Astrocyte (in vitro differentiated cells and primary cell): ENCODE measurements around the gene HSPB2.

Source experiments
- CTCF ChIP-seq: IDR thresholded peaks from 2 replicates; pipeline ENCODE4 v1.5.1; 2011; ENCODE audit warnings: low read depth, mild to moderate bottlenecking, inconsistent platforms, low read length, moderate library complexity; ENCODE audit not compliant: insufficient read depth
- EZH2 ChIP-seq: IDR thresholded peaks from 2 replicates; pipeline ENCODE4 v1.6.1; 2012; ENCODE audit warnings: mild to moderate bottlenecking, low read length, inconsistent platforms; ENCODE audit not compliant: insufficient read depth

DNA sequence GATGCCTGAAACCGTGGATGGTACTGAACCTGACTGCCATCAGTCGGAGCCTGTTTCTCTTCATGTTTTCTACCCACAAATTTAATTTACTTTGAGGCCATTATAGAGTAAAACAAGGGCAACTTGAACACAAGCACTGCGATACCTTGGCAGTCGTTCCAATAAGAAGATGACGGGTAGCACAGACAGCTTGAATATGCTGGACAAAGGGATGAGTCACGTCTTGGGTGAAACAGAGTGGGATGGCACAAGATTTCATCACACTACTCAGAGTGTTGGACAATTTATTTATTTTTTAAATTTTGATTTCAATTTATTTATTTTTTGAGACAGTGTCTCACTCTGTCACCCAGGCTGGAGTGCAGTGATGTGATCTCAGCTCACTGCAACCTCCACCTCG is 30.3 kb downstream of the HSPB2 start:
- TF ChIP-seq CTCF (no peak), EZH2 (no peak)
